Colon (tissue), 2 donors: ENCODE results near the gene TMA7B.

Experiments used
- FAIRE-seq: peaks from 2 replicates; lab custom pipeline; 2012; peaks lifted over from hg19 to GRCh38; lab: Jason Lieb, UNC
- donor health status: control.
- donor health status: control.

Gene TMA7B

GRCh38 chr22:40002935-40003715, 42.9 kb downstream of the TMA7B start:
- no peak for FAIRE-seq

- FAIRE-seq = no peak
Observed at GRCh38 chr22:40004836-40005235, 44.6 kb downstream of the TMA7B start.

GRCh38 chr22:40006641-40007040, 46.4 kb downstream of the TMA7B start:
- no peak for FAIRE-seq

GRCh38 chr22:40007853-40008710, 47.9 kb downstream of the TMA7B start:
- no peak for FAIRE-seq

- FAIRE-seq = no peak
Observed at GRCh38 chr22:40008726-40009291, 48.6 kb downstream of the TMA7B start.

- no peak for FAIRE-seq
Observed at GRCh38 chr22:40009292-40009774, 49.1 kb downstream of the TMA7B start.

- no peak for FAIRE-seq
Observed at GRCh38 chr22:40009951-40010671, 49.9 kb downstream of the TMA7B start.

- no peak for FAIRE-seq
Observed at GRCh38 chr22:40010746-40011145, 50.5 kb downstream of the TMA7B start.
